SK-N-SH treated with all-trans-retinoic acid at 6 μM for 48 hours (cell line): ENCODE data around the gene AGPS.

Experiments used
- ATAC-seq: fragments of 200-7000 bp; cut with Tn5 transposase; 3 replicates; pipeline ENCODE4 v1.9.1; 2020; ENCODE audit warnings: mild to moderate bottlenecking, moderate library complexity
- ARNTL ChIP-seq: fragments of 450-650 bp; formaldehyde crosslinking; IDR thresholded peaks from 2 replicates; pipeline ENCODE4 v1.5.0; 2020; ENCODE audit warnings: low read depth, mild to moderate bottlenecking, moderate library complexity, borderline replicate concordance
- BACH2 ChIP-seq: fragments of 250-450 bp; sonication (Bioruptor Pico); IDR thresholded peaks from 2 replicates; pipeline ENCODE4 v1.9.0; 2021; ENCODE audit warnings: mild to moderate bottlenecking, borderline replicate concordance
- CREB5 ChIP-seq: fragments of 250-450 bp; sonication (Bioruptor Pico); IDR thresholded peaks from 2 replicates; pipeline ENCODE4 v1.5.1; 2020; ENCODE audit warnings: low read depth, mild to moderate bottlenecking, moderate library complexity
- CSDC2 ChIP-seq: fragments of 250-450 bp; sonication (Bioruptor Pico); IDR thresholded peaks from 2 replicates; pipeline ENCODE4 v1.5.0; 2020; ENCODE audit warnings: mild to moderate bottlenecking, moderate library complexity
- CSRNP3 ChIP-seq: fragments of 250-450 bp; sonication (Bioruptor Pico); IDR thresholded peaks from 2 replicates; pipeline ENCODE4 v1.5.1; 2021; ENCODE audit warnings: mild to moderate bottlenecking, moderate library complexity
- ESRRG ChIP-seq: fragments of 250-450 bp; sonication (Bioruptor Pico); IDR thresholded peaks from 2 replicates; pipeline ENCODE4 v1.6.1; 2021; ENCODE audit warnings: mild to moderate bottlenecking
- GLIS3 ChIP-seq: fragments of 250-450 bp; sonication (Bioruptor Pico); IDR thresholded peaks from 2 replicates; pipeline ENCODE4 v1.5.0; 2020; ENCODE audit warnings: mild to moderate bottlenecking, moderate library complexity
- ISL1 ChIP-seq: fragments of 250-450 bp; sonication (Bioruptor Pico); IDR thresholded peaks from 2 replicates; pipeline ENCODE4 v2.1.2; 2022; ENCODE audit warnings: mild to moderate bottlenecking, moderate library complexity
- OSR1 ChIP-seq: fragments of 250-450 bp; sonication (Bioruptor Pico); IDR thresholded peaks from 2 replicates; pipeline ENCODE4 v1.8.0; 2022; ENCODE audit warnings: moderate library complexity, mild to moderate bottlenecking, inconsistent platforms
- PPARA ChIP-seq: fragments of 250-450 bp; sonication (Bioruptor Pico); IDR thresholded peaks from 2 replicates; pipeline ENCODE4 v1.5.0; 2020; ENCODE audit warnings: mild to moderate bottlenecking, borderline replicate concordance
- RARB ChIP-seq: fragments of 250-450 bp; sonication (Bioruptor Pico); IDR thresholded peaks from 2 replicates; pipeline ENCODE4 v1.8.0; 2021; ENCODE audit warnings: mild to moderate bottlenecking, moderate library complexity
- SNAI2 ChIP-seq: fragments of 250-450 bp; sonication (Bioruptor Pico); IDR thresholded peaks from 2 replicates; pipeline ENCODE4 v1.5.0; 2020; ENCODE audit warnings: mild to moderate bottlenecking, moderate library complexity
- TSHZ2 ChIP-seq: fragments of 250-450 bp; sonication (Bioruptor Pico); IDR thresholded peaks from 2 replicates; pipeline ENCODE4 v1.5.0; 2020; ENCODE audit warnings: mild to moderate bottlenecking, moderate library complexity
- ZC3H10 ChIP-seq: fragments of 250-450 bp; sonication (Bioruptor Pico); IDR thresholded peaks from 2 replicates; pipeline ENCODE4 v1.5.1; 2021; ENCODE audit warnings: mild to moderate bottlenecking, moderate library complexity
- ZFP3 ChIP-seq: fragments of 250-450 bp; sonication (Bioruptor Pico); IDR thresholded peaks from 2 replicates; pipeline ENCODE4 v1.5.0; 2020; ENCODE audit warnings: mild to moderate bottlenecking, moderate library complexity
- ZFP30 ChIP-seq: fragments of 450-650 bp; formaldehyde crosslinking; IDR thresholded peaks from 2 replicates; pipeline ENCODE4 v1.5.0; 2022; ENCODE audit warnings: mild to moderate bottlenecking, moderate library complexity
- ZNF565 ChIP-seq: fragments of 450-650 bp; formaldehyde crosslinking; conservative IDR thresholded peaks from 2 replicates; pipeline ENCODE4 v1.5.0; 2020; ENCODE audit warnings: low read depth, mild to moderate bottlenecking, moderate library complexity
- ZNF70 ChIP-seq: fragments of 450-650 bp; formaldehyde crosslinking; IDR thresholded peaks from 2 replicates; pipeline ENCODE4 v1.5.0; 2020; ENCODE audit warnings: mild to moderate bottlenecking, moderate library complexity
- TF ChIP-seq, protein P1 (sequence below): fragments of 250-450 bp; sonication (Bioruptor Pico); IDR thresholded peaks from 2 replicates; pipeline ENCODE4 v1.8.0; 2020; ENCODE audit warnings: mild to moderate bottlenecking, moderate library complexity, borderline replicate concordance
- TF ChIP-seq, protein P2 (sequence below): fragments of 250-450 bp; sonication (Bioruptor Pico); IDR thresholded peaks from 2 replicates; pipeline ENCODE4 v1.8.0; 2021; ENCODE audit warnings: low read depth, mild to moderate bottlenecking, moderate library complexity, borderline replicate concordance

The AGPS gene

GRCh38 chr2:177540283-177540682 lies 147.7 kb downstream of the AGPS start:
- no peak for ATAC-seq
- TF ChIP-seq GLIS3 (CRISPR knock-in tag) = no peak
- no peak for TF ChIP-seq CREB5
- no peak for TF ChIP-seq PPARA (CRISPR knock-in tag)
- TF ChIP-seq ESRRG (CRISPR knock-in tag) = no peak
- TF ChIP-seq CSRNP3 (CRISPR knock-in tag) = no peak
- no peak for TF ChIP-seq ISL1 (CRISPR knock-in tag)
- TF ChIP-seq OSR1 = no peak
- TF ChIP-seq SNAI2 (CRISPR knock-in tag) = no peak
- TF ChIP-seq CSDC2 (CRISPR knock-in tag) = no peak
- TF ChIP-seq RARB = no peak
- TF ChIP-seq BACH2 (CRISPR knock-in tag) = no peak
- no peak for TF ChIP-seq ZNF565 (CRISPR knock-in tag)
- TF ChIP-seq, all 23 proteins: peak for 0

DNA sequence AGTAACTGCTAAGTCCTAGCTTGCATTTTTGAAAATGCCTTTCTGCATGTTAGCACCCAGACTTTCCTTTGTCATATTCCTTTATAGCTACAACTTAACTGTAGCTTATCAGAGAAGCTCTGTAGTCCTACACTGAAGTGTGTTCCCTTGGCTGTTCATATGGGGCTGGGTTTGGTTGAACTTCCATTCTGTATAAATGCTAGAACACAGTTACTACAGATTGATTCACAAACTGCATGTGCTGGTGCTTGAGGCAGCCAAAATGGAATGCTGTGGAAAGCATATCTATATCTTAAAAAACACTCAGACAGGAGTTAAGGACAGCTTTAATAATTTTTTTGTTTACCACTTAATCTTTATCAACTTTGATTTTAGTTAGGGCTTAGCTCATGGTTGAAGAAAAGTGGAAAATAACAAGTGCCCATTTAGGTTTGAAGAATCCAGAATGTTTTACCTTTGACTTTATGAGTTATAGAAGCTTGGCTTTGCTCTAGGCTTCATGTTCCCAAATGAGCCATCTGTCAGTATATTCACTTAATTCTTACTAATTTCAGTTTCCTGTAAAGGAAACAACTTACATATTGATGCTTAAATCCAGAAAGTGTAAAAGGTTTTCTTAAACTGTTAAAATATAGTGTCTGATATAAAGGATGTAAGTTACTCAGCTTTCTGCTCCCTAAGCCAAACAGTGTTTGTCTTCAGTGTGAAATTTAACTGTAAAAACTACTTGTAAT lies 148.9 kb downstream of the AGPS start:
- no peak for TF ChIP-seq TSHZ2 (CRISPR knock-in tag)
- no peak for TF ChIP-seq ISL1 (CRISPR knock-in tag)
- no peak for TF ChIP-seq ZFP30 (CRISPR knock-in tag)
- TF ChIP-seq, protein P1, sequence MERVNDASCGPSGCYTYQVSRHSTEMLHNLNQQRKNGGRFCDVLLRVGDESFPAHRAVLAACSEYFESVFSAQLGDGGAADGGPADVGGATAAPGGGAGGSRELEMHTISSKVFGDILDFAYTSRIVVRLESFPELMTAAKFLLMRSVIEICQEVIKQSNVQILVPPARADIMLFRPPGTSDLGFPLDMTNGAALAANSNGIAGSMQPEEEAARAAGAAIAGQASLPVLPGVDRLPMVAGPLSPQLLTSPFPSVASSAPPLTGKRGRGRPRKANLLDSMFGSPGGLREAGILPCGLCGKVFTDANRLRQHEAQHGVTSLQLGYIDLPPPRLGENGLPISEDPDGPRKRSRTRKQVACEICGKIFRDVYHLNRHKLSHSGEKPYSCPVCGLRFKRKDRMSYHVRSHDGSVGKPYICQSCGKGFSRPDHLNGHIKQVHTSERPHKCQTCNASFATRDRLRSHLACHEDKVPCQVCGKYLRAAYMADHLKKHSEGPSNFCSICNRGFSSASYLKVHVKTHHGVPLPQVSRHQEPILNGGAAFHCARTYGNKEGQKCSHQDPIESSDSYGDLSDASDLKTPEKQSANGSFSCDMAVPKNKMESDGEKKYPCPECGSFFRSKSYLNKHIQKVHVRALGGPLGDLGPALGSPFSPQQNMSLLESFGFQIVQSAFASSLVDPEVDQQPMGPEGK = no peak
- no peak for TF ChIP-seq CSDC2 (CRISPR knock-in tag)
- no peak for TF ChIP-seq ZC3H10 (CRISPR knock-in tag)
- no peak for TF ChIP-seq SNAI2 (CRISPR knock-in tag)
- no peak for TF ChIP-seq CREB5
- TF ChIP-seq ZNF70 (CRISPR knock-in tag) = no peak
- TF ChIP-seq BACH2 (CRISPR knock-in tag) = no peak
- TF ChIP-seq PPARA (CRISPR knock-in tag) = no peak
- ATAC-seq = no peak

DNA sequence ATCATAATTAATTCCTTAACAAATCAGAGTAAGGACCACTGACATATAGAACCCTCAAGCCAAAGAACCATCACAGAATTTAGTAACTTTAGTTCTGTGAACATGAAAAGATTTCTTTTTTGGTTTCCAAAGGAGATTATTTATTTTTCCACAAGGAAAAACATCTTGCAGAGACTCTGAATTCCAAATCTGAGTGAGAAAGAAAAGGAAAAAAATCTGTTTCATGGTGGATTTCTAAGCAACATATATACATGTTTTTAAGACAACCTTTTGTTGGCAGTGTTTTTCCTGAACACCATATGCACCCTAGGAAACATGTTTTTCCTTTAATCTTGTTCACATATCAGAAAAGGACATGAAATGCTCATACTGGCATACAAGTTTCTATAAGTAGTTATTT lies 149.8 kb downstream of the AGPS start:
- no peak for ATAC-seq
- TF ChIP-seq CSDC2 (CRISPR knock-in tag) (no peak), OSR1 (no peak), ESRRG (CRISPR knock-in tag) (no peak), CSRNP3 (CRISPR knock-in tag) (no peak), BACH2 (CRISPR knock-in tag) (no peak), CREB5 (no peak), ZFP3 (no peak), ARNTL (CRISPR knock-in tag) (no peak), ISL1 (CRISPR knock-in tag) (no peak), SNAI2 (CRISPR knock-in tag) (no peak), ZC3H10 (CRISPR knock-in tag) (no peak), ZFP30 (CRISPR knock-in tag) (no peak)
- TF ChIP-seq, protein P2, sequence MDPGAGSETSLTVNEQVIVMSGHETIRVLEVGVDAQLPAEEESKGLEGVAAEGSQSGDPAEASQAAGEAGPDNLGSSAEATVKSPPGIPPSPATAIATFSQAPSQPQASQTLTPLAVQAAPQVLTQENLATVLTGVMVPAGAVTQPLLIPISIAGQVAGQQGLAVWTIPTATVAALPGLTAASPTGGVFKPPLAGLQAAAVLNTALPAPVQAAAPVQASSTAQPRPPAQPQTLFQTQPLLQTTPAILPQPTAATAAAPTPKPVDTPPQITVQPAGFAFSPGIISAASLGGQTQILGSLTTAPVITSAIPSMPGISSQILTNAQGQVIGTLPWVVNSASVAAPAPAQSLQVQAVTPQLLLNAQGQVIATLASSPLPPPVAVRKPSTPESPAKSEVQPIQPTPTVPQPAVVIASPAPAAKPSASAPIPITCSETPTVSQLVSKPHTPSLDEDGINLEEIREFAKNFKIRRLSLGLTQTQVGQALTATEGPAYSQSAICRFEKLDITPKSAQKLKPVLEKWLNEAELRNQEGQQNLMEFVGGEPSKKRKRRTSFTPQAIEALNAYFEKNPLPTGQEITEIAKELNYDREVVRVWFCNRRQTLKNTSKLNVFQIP (CRISPR knock-in tag) = no peak
